Uterus (tissue), 4 donors: Measurements from ENCODE around the gene KAT7. TPM values are rescaled to one million over a fixed set of nuclear protein-coding genes. Genes with fewer than 3 reads are reported as not detected.

Experiments used
- DNase-seq, 2 donors: peaks; one replicate each; pipeline ENCODE4 v3.0.0-alpha.2; 2019 to 2020
- H3K27ac ChIP-seq, 2 donors: fragments of 200-600 bp; sonication (generic); 1 replicate in 1 of 2; 2 replicates in 1 of 2; pipeline ENCODE4 v1.5.1; 2016 to 2018
- H3K27me3 ChIP-seq, 2 donors: fragments of 200-600 bp; sonication (generic); one replicate each; pipeline ENCODE4 v1.5.1; 2018 to 2019; ENCODE audit warnings: control low read depth in 1 of 2
- H3K36me3 ChIP-seq, 2 donors: fragments of 200-600 bp; sonication (generic); one replicate each; pipeline ENCODE4 v1.5.1; 2019; ENCODE audit warnings: control low read depth in 1 of 2
- H3K4me1 ChIP-seq, 2 donors: fragments of 200-600 bp; sonication (generic); one replicate each; pipeline ENCODE4 v1.5.1; 2018 to 2019; ENCODE audit warnings: control low read depth in 1 of 2
- H3K4me3 ChIP-seq, 2 donors: fragments of 200-600 bp; sonication (generic); 1 replicate in 1 of 2; 2 replicates in 1 of 2; pipeline ENCODE4 v1.5.1; 2018 to 2019; ENCODE audit warnings: mild to moderate bottlenecking in 1 of 2
- H3K9me3 ChIP-seq, 2 donors: fragments of 200-600 bp; sonication (generic); one replicate each; pipeline ENCODE4 v1.5.1; 2019; ENCODE audit warnings: control low read depth in 1 of 2
- CTCF ChIP-seq, 4 experiments: fragments of 200-600 bp in 2 of 4; fragments of 450-650 bp in 2 of 4; sonication (generic) in 2 of 4; IDR thresholded peaks; one replicate each; pipeline ENCODE4 v1.5.1; 2016 to 2019; ENCODE audit warnings: antibody characterized with exemption in 4 of 4, mild to moderate bottlenecking in 2 of 4, moderate library complexity in 1 of 4
- POLR2A ChIP-seq, 2 donors: fragments of 450-650 bp; IDR thresholded peaks; one replicate each; pipeline ENCODE4 v1.6.1; 2016; ENCODE audit warnings: antibody characterized with exemption in 2 of 2, mild to moderate bottlenecking in 1 of 2, moderate library complexity in 1 of 2
- intact Hi-C: fragments of 100-400 bp; cut with DNase I; formaldehyde crosslinking; loops from one replicate; pipeline ENCODE4 v1.15.1; 2023; ENCODE audit warnings: low total_unique reads
- total RNA-seq, 4 donors: library from RNA; depleted of rRNA in 3 of 4; stranded (reverse); fragments of >200 nt in 3 of 4; gene quantifications; one replicate each; pipeline versions ENCODE4 v1.1.0 to v1.2.4, GENCODE V29; 2014 to 2023
- donor health status: DM: yes; HTN: yes; CAD: no.

KAT7 gene
- total RNA-seq, 4 donors from 2014 or later = 16.8 to 117 (median 40.8) TPM

GRCh38 chr17:49760932-49761558, 27.4 kb upstream of the KAT7 start:
- no peaks in the 10 kb centered on the region for H3K27me3 ChIP-seq
- peak overlapping the region in 1 of 2 donors; percentile 75 for H3K27ac ChIP-seq
- no peak for DNase-seq
- H3K4me3 ChIP-seq = no peak overlapping the region
- intact Hi-C loops = no loop called here
- TF ChIP-seq POLR2A (IDR thresholded peaks at IDR 0.05) = no peak
- no peak for TF ChIP-seq CTCF (IDR thresholded peaks at IDR 0.05)
- no peaks in the 10 kb centered on the region for H3K9me3 ChIP-seq
- no peaks in the 10 kb centered on the region for H3K36me3 ChIP-seq
- H3K4me1 ChIP-seq = peaks cover 0 to 8% of the 10 kb centered on the region in 2 donors

DNA sequence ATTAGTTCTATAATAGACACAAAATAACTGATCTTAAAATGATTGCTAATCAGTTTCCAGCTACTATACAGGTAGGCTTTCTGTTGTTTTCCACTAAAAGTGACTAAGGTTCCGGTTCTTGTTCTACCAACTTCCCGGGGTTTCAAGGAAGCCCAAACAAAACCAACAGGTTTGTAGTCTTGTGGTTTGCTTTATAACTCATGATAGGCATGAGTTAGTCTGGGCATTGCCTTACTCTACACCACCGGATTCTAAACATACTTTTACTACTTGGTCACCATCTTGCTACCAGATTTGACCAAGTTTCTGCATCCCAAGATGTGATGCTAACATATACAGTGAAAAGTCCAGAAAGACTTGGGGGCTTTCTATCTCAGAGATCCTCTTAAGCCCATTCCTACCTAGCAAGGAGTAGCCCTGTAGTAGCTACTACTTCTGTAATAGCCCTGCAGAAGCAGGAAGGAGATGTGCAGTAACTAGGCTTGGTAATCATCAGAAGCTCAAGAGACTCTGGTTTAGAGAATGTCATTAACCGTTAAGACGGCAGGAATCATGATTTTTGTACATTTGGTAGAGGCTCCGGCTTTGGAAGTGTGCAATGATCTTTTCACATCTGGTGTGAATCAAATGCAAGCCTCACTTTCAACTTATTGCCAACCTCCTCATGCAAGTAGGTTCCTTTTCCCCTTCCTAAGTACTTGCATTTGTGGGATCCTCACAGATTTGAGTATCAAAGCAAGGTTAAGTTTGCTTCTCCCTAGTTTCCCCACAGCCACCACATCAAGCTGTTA, 26.1 kb upstream of the KAT7 start:
- H3K4me3 ChIP-seq = peak overlapping the region; percentile 67 to 99
- H3K27me3 ChIP-seq = no peaks in the 10 kb centered on the region
- no peaks in the 10 kb centered on the region for H3K9me3 ChIP-seq
- peaks cover 0 to 8% of the 10 kb centered on the region in 2 donors for H3K4me1 ChIP-seq
- peak overlapping the region; percentile 75 to 80 for H3K27ac ChIP-seq
- TF ChIP-seq POLR2A (IDR thresholded peaks at IDR 0.05) = no peak
- no peak for TF ChIP-seq CTCF (IDR thresholded peaks at IDR 0.05)
- H3K36me3 ChIP-seq = no peaks in the 10 kb centered on the region
- intact Hi-C loops = no loop called here
- DNase-seq = no peak

DNA sequence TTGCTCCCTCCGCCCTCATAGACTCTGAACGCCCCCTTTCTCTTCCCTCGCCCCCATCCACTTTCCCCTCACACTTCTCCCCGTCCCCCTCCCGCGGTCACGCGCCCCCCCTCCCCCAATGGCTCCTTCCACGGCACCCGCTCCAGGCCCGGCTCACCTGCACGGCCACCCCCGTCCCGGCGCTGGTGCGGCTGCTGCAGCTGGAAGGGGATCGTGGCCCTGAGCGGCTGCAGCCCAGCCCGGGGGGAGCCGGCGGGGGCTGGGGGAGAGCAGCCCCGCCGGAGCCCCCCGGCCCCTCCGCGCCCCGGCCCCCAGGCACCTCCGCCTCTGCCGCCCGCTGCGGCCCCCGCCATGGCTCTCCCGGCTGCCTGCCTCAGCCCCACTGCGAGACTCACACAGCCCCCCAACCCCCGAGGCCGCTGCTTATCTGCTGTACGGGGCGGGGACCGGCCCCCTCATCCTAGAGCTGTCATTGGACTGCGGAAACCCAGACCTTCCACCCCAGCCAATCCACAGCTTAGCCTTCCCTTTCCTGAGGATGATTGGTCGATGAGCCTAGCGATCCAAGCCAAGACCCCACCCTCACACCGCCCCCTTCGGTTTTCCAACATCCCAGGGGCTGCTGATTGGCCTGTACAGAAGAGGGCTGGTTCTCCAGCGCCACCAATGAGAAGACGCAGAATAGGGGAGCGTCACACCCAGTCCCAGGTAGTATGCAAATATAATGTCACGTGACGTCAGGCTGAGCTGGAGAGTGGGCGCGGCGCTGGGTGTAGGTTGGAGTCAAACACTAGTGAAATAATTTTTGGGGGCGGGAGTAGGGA, 24.5 kb upstream of the KAT7 start, which contains the start of gene FAM117A:
Gene FAM117A (minus strand): TSS at position 397 of the 824 bp plus-strand sequence. CDS start 44 bp downstream, at position 353.
- Histone ChIP-seq H3K27me3 (no peaks in the 10 kb centered on the region), H3K4me3 (peak within 1 kb of the TSS; percentile 67 to 99), H3K27ac (peak within 1 kb of the TSS; percentile 75 to 80), H3K4me1 (peaks cover 0 to 8% of the 10 kb centered on the region in 2 donors), H3K9me3 (no peaks in the 10 kb centered on the region), H3K36me3 (no peaks in the 10 kb centered on the region)
- intact Hi-C loops = no loop called here
- DNase-seq = peak; percentile 96 to 98
- peak in 1 of 4 experiments; percentile 6 for TF ChIP-seq CTCF (IDR thresholded peaks at IDR 0.05)
- TF ChIP-seq POLR2A (IDR thresholded peaks at IDR 0.05) = peak; percentile 68 to 72

- Histone ChIP-seq H3K27ac (peak overlapping the region; percentile 34 to 80), H3K36me3 (no peaks in the 10 kb centered on the region), H3K4me1 (peaks cover 0 to 8% of the 10 kb centered on the region in 2 donors), H3K9me3 (no peaks in the 10 kb centered on the region), H3K4me3 (peak overlapping the region in 1 of 2 donors; percentile 99), H3K27me3 (no peaks in the 10 kb centered on the region)
- intact Hi-C loops = no loop called here
- TF ChIP-seq CTCF (IDR thresholded peaks at IDR 0.05) (no peak), POLR2A (IDR thresholded peaks at IDR 0.05) (no peak)
- DNase-seq = no peak
Observed at GRCh38 chr17:49764559-49765180, 23.8 kb upstream of the KAT7 start.
